IPS-18c (cell line): ENCODE results near the gene ST6GALNAC4.

ENCODE experiments used
- H3K4me3 ChIP-seq: 2 replicates; pipeline ENCODE4 v1.7.0; 2013; ENCODE audit warnings: low read depth, mild to moderate bottlenecking, low read length, moderate library complexity; ENCODE audit not compliant: insufficient read depth
- H3K9me3 ChIP-seq: one replicate; pipeline ENCODE4 v1.6.1; 2013; ENCODE audit warnings: mild to moderate bottlenecking, low read length, moderate library complexity; ENCODE audit not compliant: control insufficient read depth, insufficient read depth

Gene ST6GALNAC4

GRCh38 chr9:127907867-127908659, 8.8 kb downstream of the ST6GALNAC4 start:
- H3K4me3 ChIP-seq = no peak overlapping the region
- H3K9me3 ChIP-seq = peaks cover 4% of the 10 kb centered on the region

GRCh38 chr9:127905788-127906191, 11.1 kb downstream of the ST6GALNAC4 start:
- peaks cover 4% of the 10 kb centered on the region for H3K9me3 ChIP-seq
- H3K4me3 ChIP-seq = no peak overlapping the region

GRCh38 chr9:127905004-127905728, 11.7 kb downstream of the ST6GALNAC4 start:
- H3K4me3 ChIP-seq = no peak overlapping the region
- H3K9me3 ChIP-seq = peaks cover 4% of the 10 kb centered on the region

- Histone ChIP-seq H3K4me3 (no peak overlapping the region), H3K9me3 (peaks cover 4% of the 10 kb centered on the region)
These were observed 12.3 kb downstream of the ST6GALNAC4 start for GRCh38 chr9:127904561-127905003.

- peaks cover 4% of the 10 kb centered on the region for H3K9me3 ChIP-seq
- no peak overlapping the region; the same call in 1 of the 2 replicates for H3K4me3 ChIP-seq
These were observed 13.0 kb downstream of the ST6GALNAC4 start for GRCh38 chr9:127903557-127904475.

GRCh38 chr9:127899128-127899943, 17.5 kb downstream of the ST6GALNAC4 start, which contains the start of gene ST6GALNAC6:
TSS of gene ST6GALNAC6 (minus strand) at chr9:127899603. CDS start at chr9:127897981, 1,622 bp downstream.
- H3K9me3 ChIP-seq = no peaks in the 10 kb centered on the region
- H3K4me3 ChIP-seq = peak within 1 kb of the TSS; percentile 81

GRCh38 chr9:127898433-127899127, 18.3 kb downstream of the ST6GALNAC4 start:
- H3K4me3 ChIP-seq = peak overlapping the region; percentile 81
- peaks cover under 1% of the 10 kb centered on the region for H3K9me3 ChIP-seq

GRCh38 chr9:127897193-127897692, 19.6 kb downstream of the ST6GALNAC4 start:
- Histone ChIP-seq H3K4me3 (no peak overlapping the region; the same call in 1 of the 2 replicates), H3K9me3 (peaks cover 2% of the 10 kb centered on the region)

GRCh38 chr9:127896395-127897192, 20.2 kb downstream of the ST6GALNAC4 start:
- H3K9me3 ChIP-seq = peaks cover 2% of the 10 kb centered on the region
- no peak overlapping the region; the same call in 1 of the 2 replicates for H3K4me3 ChIP-seq

- Histone ChIP-seq H3K4me3 (no peak overlapping the region), H3K9me3 (peaks cover 2% of the 10 kb centered on the region)
These were observed 21.0 kb downstream of the ST6GALNAC4 start for GRCh38 chr9:127895811-127896210.

- Histone ChIP-seq H3K9me3 (peaks cover 2% of the 10 kb centered on the region), H3K4me3 (no peak overlapping the region)
These were observed 23.4 kb downstream of the ST6GALNAC4 start for GRCh38 chr9:127893392-127893791.

GRCh38 chr9:127892831-127893230, 24.0 kb downstream of the ST6GALNAC4 start:
- Histone ChIP-seq H3K4me3 (no peak overlapping the region), H3K9me3 (peaks cover 2% of the 10 kb centered on the region)

- H3K9me3 ChIP-seq = peaks cover 2% of the 10 kb centered on the region
- no peak overlapping the region for H3K4me3 ChIP-seq
These were observed 26.8 kb downstream of the ST6GALNAC4 start for GRCh38 chr9:127890053-127890452.

- Histone ChIP-seq H3K4me3 (no peak overlapping the region), H3K9me3 (no peaks in the 10 kb centered on the region)
These were observed 29.0 kb downstream of the ST6GALNAC4 start for GRCh38 chr9:127887792-127888191.

- Histone ChIP-seq H3K9me3 (no peaks in the 10 kb centered on the region), H3K4me3 (no peak overlapping the region)
These were observed 30.4 kb downstream of the ST6GALNAC4 start for GRCh38 chr9:127886401-127886972.
